ENCODE measurements around the gene ZDHHC14.
A peak's percentile ranks its signal among the peaks of the same experiment; 100 is the strongest.

The ZDHHC14 gene

GRCh38 chr6:157640746-157641451 lies 259.9 kb downstream of the ZDHHC14 start:
- no peak for TF ChIP-seq CTCF (IDR thresholded peaks at IDR 0.05; ENCODE audit: control insufficient read depth, insufficient read depth, low read depth, low read length, missing control alignments)
- no peak for DNase-seq (ENCODE audit: low read depth)
- no peak overlapping the region for H3K4me3 ChIP-seq (ENCODE audit: control insufficient read depth, low read depth, low read length)

GRCh38 chr6:157641837-157642236 lies 260.8 kb downstream of the ZDHHC14 start:
- H3K4me3 ChIP-seq (ENCODE audit: control insufficient read depth, low read depth, low read length) = no peak overlapping the region
- no peak for TF ChIP-seq CTCF (IDR thresholded peaks at IDR 0.05; ENCODE audit: control insufficient read depth, insufficient read depth, low read depth, low read length, missing control alignments)
- DNase-seq (ENCODE audit: low read depth) = no peak

- TF ChIP-seq CTCF (IDR thresholded peaks at IDR 0.05; ENCODE audit: control insufficient read depth, insufficient read depth, low read depth, low read length, missing control alignments) = no peak
- no peak for DNase-seq (ENCODE audit: low read depth)
- no peak overlapping the region for H3K4me3 ChIP-seq (ENCODE audit: control insufficient read depth, low read depth, low read length)
Observed at GRCh38 chr6:157642736-157643135, 261.7 kb downstream of the ZDHHC14 start.

GRCh38 chr6:157644043-157644810 lies 263.2 kb downstream of the ZDHHC14 start:
- DNase-seq (ENCODE audit: low read depth) = peak; percentile 18
- TF ChIP-seq CTCF (IDR thresholded peaks at IDR 0.05; ENCODE audit: control insufficient read depth, insufficient read depth, low read depth, low read length, missing control alignments) = peak; percentile 59

GRCh38 chr6:157645201-157645795 lies 264.3 kb downstream of the ZDHHC14 start:
- no peak for TF ChIP-seq CTCF (IDR thresholded peaks at IDR 0.05; ENCODE audit: control insufficient read depth, insufficient read depth, low read depth, low read length, missing control alignments)
- DNase-seq (ENCODE audit: low read depth) = no peak
- H3K4me3 ChIP-seq (ENCODE audit: control insufficient read depth, low read depth, low read length) = no peak overlapping the region

More at GRCh38 chr6:157644043-157644810, 263.2 kb downstream of the ZDHHC14 start:
- no peak overlapping the region for H3K4me3 ChIP-seq (ENCODE audit: control insufficient read depth, low read depth, low read length)

- TF ChIP-seq CTCF (IDR thresholded peaks at IDR 0.05; ENCODE audit: control insufficient read depth, insufficient read depth, low read depth, low read length, missing control alignments) = no peak
- DNase-seq (ENCODE audit: low read depth) = no peak
- no peak overlapping the region for H3K4me3 ChIP-seq (ENCODE audit: control insufficient read depth, low read depth, low read length)
Observed at GRCh38 chr6:157646012-157646411, 265.0 kb downstream of the ZDHHC14 start.
